Trophoblast cell (in vitro differentiated cells and primary cell): Measurements from ENCODE around the gene EPB41.
"Not testable (repeated sequence)": the region's sequence is repeated elsewhere in the genome, so short reads cannot be mapped to it uniquely, and the experiment has no call there.

Experiments
- DNase-seq, 2 donors: peaks; one replicate each; pipeline ENCODE4 v3.0.0-alpha.2; 2016
- H2AFZ ChIP-seq: 2 replicates; pipeline ENCODE4 v1.6.1; 2013; ENCODE audit warnings: low read length, moderate library complexity, mild to moderate bottlenecking; ENCODE audit not compliant: insufficient read depth, poor library complexity
- H2AK5ac ChIP-seq: 2 replicates; pipeline ENCODE4 v1.6.1; 2013; ENCODE audit warnings: mild to moderate bottlenecking, low read length
- H2BK120ac ChIP-seq: 2 replicates; pipeline ENCODE4 v1.6.1; 2013; ENCODE audit warnings: low read length, mild to moderate bottlenecking, moderate library complexity; ENCODE audit not compliant: insufficient read depth, poor library complexity
- H2BK12ac ChIP-seq: 2 replicates; pipeline ENCODE4 v1.6.1; 2013; ENCODE audit warnings: mild to moderate bottlenecking, low read length, moderate library complexity
- H2BK5ac ChIP-seq: 2 replicates; pipeline ENCODE4 v1.6.1; 2013; ENCODE audit warnings: low read length, low read depth, moderate library complexity, mild to moderate bottlenecking; ENCODE audit not compliant: poor library complexity
- H3K14ac ChIP-seq: 2 replicates; pipeline ENCODE4 v1.6.1; 2013; ENCODE audit warnings: mild to moderate bottlenecking, low read length
- H3K18ac ChIP-seq: 2 replicates; pipeline ENCODE4 v1.6.1; 2013; ENCODE audit warnings: mild to moderate bottlenecking, low read length
- H3K23ac ChIP-seq: 2 replicates; pipeline ENCODE4 v1.6.1; 2013; ENCODE audit warnings: low read length
- H3K27ac ChIP-seq: 2 replicates; pipeline ENCODE4 v1.5.1; 2013; ENCODE audit warnings: low read depth, mild to moderate bottlenecking, inconsistent platforms, low read length, moderate library complexity
- H3K27me3 ChIP-seq: 2 replicates; pipeline ENCODE4 v1.6.1; 2013; ENCODE audit warnings: inconsistent platforms, mild to moderate bottlenecking, low read length, moderate library complexity; ENCODE audit not compliant: insufficient read depth
- H3K36me3 ChIP-seq, 2 experiments: 1 replicate in 1 of 2; 2 replicates in 1 of 2; pipeline ENCODE4 v1.6.1; 2013; ENCODE audit warnings: low read length in 2 of 2, mild to moderate bottlenecking in 2 of 2, moderate library complexity in 1 of 2; ENCODE audit not compliant: insufficient read depth in 2 of 2, control insufficient read depth in 1 of 2
- H3K4ac ChIP-seq: 2 replicates; pipeline ENCODE4 v1.6.1; 2013; ENCODE audit warnings: low read depth, mild to moderate bottlenecking, low read length, moderate library complexity
- H3K4me1 ChIP-seq, 2 experiments: 1 replicate in 1 of 2; 2 replicates in 1 of 2; pipeline ENCODE4 v1.6.1; 2013; ENCODE audit warnings: low read length in 2 of 2, mild to moderate bottlenecking in 2 of 2, moderate library complexity in 1 of 2; ENCODE audit not compliant: insufficient read depth in 2 of 2, control insufficient read depth in 1 of 2
- H3K4me2 ChIP-seq: 2 replicates; pipeline ENCODE4 v1.6.1; 2013; ENCODE audit warnings: inconsistent platforms, mild to moderate bottlenecking, low read length, moderate library complexity
- H3K4me3 ChIP-seq: 2 replicates; pipeline ENCODE4 v1.5.1; 2013; ENCODE audit warnings: mild to moderate bottlenecking, low read depth, low read length, inconsistent platforms
- H3K79me1 ChIP-seq: one replicate; pipeline ENCODE4 v1.6.1; 2013; ENCODE audit warnings: low read length
- H3K79me2 ChIP-seq: 2 replicates; pipeline ENCODE4 v1.6.1; 2013; ENCODE audit warnings: low read length, mild to moderate bottlenecking; ENCODE audit not compliant: control insufficient read depth, insufficient read depth, poor library complexity
- H3K9ac ChIP-seq: 2 replicates; pipeline ENCODE4 v1.6.1; 2013; ENCODE audit warnings: mild to moderate bottlenecking, low read length
- H3K9me3 ChIP-seq: 2 replicates; pipeline ENCODE4 v1.6.1; 2013; ENCODE audit warnings: low read depth, mild to moderate bottlenecking, control low read depth, inconsistent platforms, low read length; ENCODE audit not compliant: insufficient read depth
- H4K12ac ChIP-seq: 2 replicates; pipeline ENCODE4 v1.6.1; 2013; ENCODE audit warnings: low read depth, mild to moderate bottlenecking, low read length, moderate library complexity
- H4K8ac ChIP-seq: 2 replicates; pipeline ENCODE4 v1.6.1; 2013; ENCODE audit warnings: low read depth, mild to moderate bottlenecking, low read length, moderate library complexity
- H4K91ac ChIP-seq: one replicate; pipeline ENCODE4 v1.6.1; 2013; ENCODE audit warnings: low read depth, mild to moderate bottlenecking, low read length, moderate library complexity
- WGBS: extraction: QIAGEN DNeasy Blood & Tissue Kit; methylation state at CpG from one replicate; pipeline ENCODE4 v1.1.7; 2013; ENCODE audit warnings: missing lambda C conversion rate; ENCODE audit not compliant: insufficient read length, insufficient coverage; ENCODE audit errors: extremely low coverage; 5-methylcytosine and 5-hydroxymethylcytosine counted together

The EPB41 gene

DNA sequence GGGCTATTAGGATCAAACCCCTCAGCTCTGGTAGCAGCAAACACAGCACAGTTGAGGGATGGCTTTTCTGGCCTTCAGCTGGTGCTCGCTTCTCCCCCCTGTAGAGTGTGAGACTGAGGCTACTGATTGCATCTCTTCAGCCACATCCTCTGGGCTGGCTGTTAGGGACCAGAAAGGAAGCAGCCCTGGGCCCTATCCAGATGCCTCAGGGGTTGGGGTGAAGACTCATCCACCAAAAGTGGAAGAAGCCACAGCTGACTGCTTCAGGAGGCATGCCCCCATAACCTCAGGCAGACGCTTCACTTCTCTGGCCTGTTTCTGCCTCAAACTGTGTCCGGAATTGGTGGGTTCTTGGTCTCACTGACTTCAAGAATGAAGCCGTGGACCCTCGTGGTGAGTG is 215.5 kb downstream of the EPB41 start:
- Histone ChIP-seq H3K4me2 (no peak overlapping the region), H4K8ac (no peak overlapping the region), H3K79me1 (peaks cover 3% of the 10 kb centered on the region), H3K9me3 (peaks cover under 1% of the 10 kb centered on the region), H3K14ac (no peak overlapping the region), H3K18ac (no peak overlapping the region), H2AK5ac (no peak overlapping the region), H3K36me3 (no peaks in the 10 kb centered on the region), H4K91ac (no peak overlapping the region), H3K9ac (no peak overlapping the region), H2BK5ac (no peak overlapping the region), H3K4me1 (peaks cover 2% of the 10 kb centered on the region in 2 experiments), H3K79me2 (peaks cover 2% of the 10 kb centered on the region), H2AFZ (no peak overlapping the region), H3K27me3 (no peaks in the 10 kb centered on the region), H2BK12ac (no peak overlapping the region), H3K27ac (no peak overlapping the region), H2BK120ac (no peak overlapping the region), H4K12ac (no peak overlapping the region), H3K23ac (no peak overlapping the region), H3K4ac (no peak overlapping the region), H3K4me3 (no peak overlapping the region)
- WGBS = no CpG with 5 or more reads among the region's 5 CpGs
- no peak for DNase-seq

DNA sequence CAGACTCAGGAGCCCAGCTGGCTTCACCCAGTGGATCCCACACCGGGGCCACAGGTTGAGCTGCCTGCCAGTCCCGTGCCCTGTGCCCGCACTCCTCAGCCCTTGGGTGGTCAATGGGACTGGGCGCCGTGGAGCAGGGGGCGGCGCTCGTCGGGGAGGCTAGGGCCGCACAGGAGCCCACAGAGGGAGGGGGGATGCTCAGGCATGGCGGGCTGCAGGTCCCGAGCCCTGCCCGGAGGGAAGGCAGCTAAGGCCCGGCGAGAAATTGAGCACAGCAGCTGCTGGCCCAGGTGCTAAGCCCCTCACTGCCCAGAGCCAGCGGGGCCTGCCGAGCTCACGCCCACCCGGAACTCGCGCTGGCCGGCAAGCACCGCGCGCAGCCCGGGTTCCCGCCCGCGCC is 216.7 kb downstream of the EPB41 start:
- H2BK120ac ChIP-seq, H2BK12ac ChIP-seq, H3K9ac ChIP-seq, H4K12ac ChIP-seq, H3K79me1 ChIP-seq, H4K91ac ChIP-seq, H3K9me3 ChIP-seq, H3K4me2 ChIP-seq, H3K4me1 ChIP-seq, H3K79me2 ChIP-seq, H4K8ac ChIP-seq, H3K18ac ChIP-seq, H3K4me3 ChIP-seq, H3K27me3 ChIP-seq, H3K14ac ChIP-seq, H3K27ac ChIP-seq, H3K36me3 ChIP-seq, H2AK5ac ChIP-seq, DNase-seq, H2BK5ac ChIP-seq, H3K4ac ChIP-seq, H2AFZ ChIP-seq, H3K23ac ChIP-seq: not testable (repeated sequence)
- no CpG with 5 or more reads among the region's 29 CpGs for WGBS

DNA sequence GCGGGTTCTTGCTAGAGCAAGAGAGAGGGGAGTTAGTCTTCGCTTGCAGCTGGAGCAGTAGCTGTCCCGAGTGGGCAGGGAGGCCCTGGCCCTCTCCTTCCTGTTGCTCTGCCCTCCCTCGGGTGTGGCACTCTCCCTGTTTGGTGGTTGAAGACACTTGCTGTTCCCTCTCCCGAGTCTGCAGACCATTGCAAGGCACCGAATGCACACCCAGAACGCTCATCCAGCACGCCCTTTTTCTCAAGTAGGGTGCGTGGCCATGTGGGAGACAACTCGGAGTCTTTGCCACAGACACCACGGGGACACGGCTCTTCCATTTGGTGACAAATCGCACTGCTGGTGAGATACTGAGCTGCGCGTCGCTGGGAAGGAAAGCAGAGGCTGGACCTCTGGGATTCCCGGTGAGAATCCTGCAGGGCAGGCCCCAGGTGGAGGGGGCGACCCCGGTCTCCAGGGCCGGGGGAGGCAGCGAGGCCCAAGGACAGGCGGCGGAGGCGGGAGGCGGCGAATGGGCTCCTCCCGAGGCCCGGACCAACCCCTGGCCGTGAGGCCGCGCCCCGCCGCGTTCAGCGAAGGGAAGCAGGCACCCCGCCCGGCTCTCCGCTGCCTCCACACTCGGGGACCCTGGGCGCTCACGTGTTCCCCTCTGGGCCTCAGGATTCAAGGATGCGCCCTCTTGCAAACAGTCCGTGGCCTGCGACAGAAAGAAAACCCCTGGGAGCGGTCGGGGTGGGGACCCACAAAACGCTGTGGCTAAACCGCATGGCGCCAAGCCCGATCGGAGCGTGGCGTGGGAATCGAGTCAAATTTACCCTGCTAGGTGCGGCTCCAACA is 219.7 kb downstream of the EPB41 start:
- Histone ChIP-seq H3K9me3 (peaks cover 3% of the 10 kb centered on the region), H3K4ac (no peak overlapping the region), H2BK120ac (no peak overlapping the region), H3K9ac (no peak overlapping the region), H4K91ac (no peak overlapping the region), H3K18ac (no peak overlapping the region), H3K36me3 (no peaks in the 10 kb centered on the region), H3K27ac (no peak overlapping the region), H3K79me2 (no peaks in the 10 kb centered on the region), H4K8ac (no peak overlapping the region), H4K12ac (no peak overlapping the region), H2AFZ (no peak overlapping the region), H3K4me1 (no peaks in the 10 kb centered on the region), H3K27me3 (no peaks in the 10 kb centered on the region), H3K23ac (no peak overlapping the region), H3K79me1 (no peaks in the 10 kb centered on the region), H2AK5ac (no peak overlapping the region), H2BK5ac (no peak overlapping the region), H2BK12ac (no peak overlapping the region), H3K14ac (no peak overlapping the region), H3K4me3 (no peak overlapping the region), H3K4me2 (no peak overlapping the region)
- no CpG with 5 or more reads among the region's 55 CpGs for WGBS
- DNase-seq = no peak

DNA sequence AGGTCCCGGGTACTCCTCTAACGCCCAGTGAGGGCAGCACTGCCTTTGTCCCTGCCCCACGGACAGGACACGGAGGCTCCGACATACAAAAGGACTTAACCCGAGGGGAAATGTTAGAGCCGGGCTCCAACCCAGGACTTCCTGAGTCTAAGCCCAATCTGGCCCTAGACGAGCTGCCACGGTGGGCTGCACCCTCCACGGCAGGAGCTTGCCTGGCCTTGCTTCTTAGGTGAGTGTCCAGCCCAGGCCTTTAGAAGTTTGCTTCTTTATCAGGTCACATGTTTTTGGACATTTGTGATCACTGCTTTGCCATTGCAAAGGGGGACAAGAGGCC is 220.3 kb downstream of the EPB41 start:
- Histone ChIP-seq H3K18ac (no peak overlapping the region), H4K12ac (no peak overlapping the region), H3K9me3 (peaks cover 3% of the 10 kb centered on the region), H3K27me3 (no peaks in the 10 kb centered on the region), H2AFZ (no peak overlapping the region), H3K4ac (no peak overlapping the region), H3K27ac (no peak overlapping the region), H3K79me1 (no peaks in the 10 kb centered on the region), H3K4me3 (no peak overlapping the region), H3K4me1 (no peaks in the 10 kb centered on the region), H2BK120ac (no peak overlapping the region), H3K14ac (no peak overlapping the region), H3K9ac (no peak overlapping the region), H4K8ac (no peak overlapping the region), H2BK5ac (no peak overlapping the region), H3K36me3 (no peaks in the 10 kb centered on the region), H4K91ac (no peak overlapping the region), H3K79me2 (no peaks in the 10 kb centered on the region), H3K4me2 (no peak overlapping the region), H2AK5ac (no peak overlapping the region), H3K23ac (no peak overlapping the region), H2BK12ac (no peak overlapping the region)
- no CpG with 5 or more reads among the region's 10 CpGs for WGBS
- DNase-seq = no peak
